Esophagus squamous epithelium (tissue), 5 donors: ENCODE measurements around the gene RPN2. TPM values are rescaled to one million over a fixed set of nuclear protein-coding genes. Genes with fewer than 3 reads are reported as not detected.

Experiments
- DNase-seq: peaks from one replicate; lab custom pipeline; 2025; lab: John Stamatoyannopoulos, UW
- H3K27ac ChIP-seq, 4 donors: fragments of 200-600 bp; sonication (generic); one replicate each; pipeline ENCODE4 v1.5.1; 2016 to 2019; ENCODE audit warnings: mild to moderate bottlenecking in 1 of 4
- H3K27me3 ChIP-seq, 4 donors: fragments of 200-600 bp; sonication (generic); 1 replicate in 3 of 4; 2 replicates in 1 of 4; pipeline versions ENCODE4 v1.5.1 to v1.6.0; 2017 to 2021; ENCODE audit warnings: antibody characterized with exemption in 1 of 4
- H3K36me3 ChIP-seq, 3 donors: fragments of 200-600 bp; sonication (generic); one replicate each; pipeline ENCODE4 v1.5.1; 2016 to 2019
- H3K4me1 ChIP-seq, 3 donors: fragments of 200-600 bp; sonication (generic); one replicate each; pipeline ENCODE4 v1.5.1; 2017 to 2019
- H3K4me3 ChIP-seq, 4 donors: fragments of 200-600 bp; sonication (generic); 1 replicate in 3 of 4; 2 replicates in 1 of 4; pipeline ENCODE4 v1.5.1; 2016 to 2019; ENCODE audit warnings: mild to moderate bottlenecking in 2 of 4, moderate library complexity in 1 of 4
- H3K9me3 ChIP-seq, 3 donors: fragments of 200-600 bp; sonication (generic); one replicate each; pipeline ENCODE4 v1.5.1; 2016 to 2019
- CTCF ChIP-seq, 6 experiments: fragments of 450-650 bp in 4 of 6; fragments of 200-600 bp in 2 of 6; sonication (generic) in 2 of 6; IDR thresholded peaks; one replicate each; pipeline ENCODE4 v1.5.1; 2016 to 2019; ENCODE audit warnings: antibody characterized with exemption in 6 of 6, mild to moderate bottlenecking in 4 of 6, moderate library complexity in 4 of 6
- POLR2A ChIP-seq, 4 donors: fragments of 450-650 bp; IDR thresholded peaks; one replicate each; pipeline ENCODE4 v1.6.1; 2017; ENCODE audit warnings: antibody characterized with exemption in 4 of 4, mild to moderate bottlenecking in 4 of 4, moderate library complexity in 3 of 4
- WGBS, 2 donors: methylation state at CpG; one replicate each; pipeline ENCODE4 v1.1.5; 2018; 5-methylcytosine and 5-hydroxymethylcytosine counted together
- intact Hi-C: fragments of 100-400 bp; cut with DNase I; formaldehyde crosslinking; loops from one replicate; pipeline ENCODE4 v1.15.0; 2022
- total RNA-seq, 4 donors: library from RNA; depleted of rRNA; stranded (reverse); fragments of >200 nt; gene quantifications; one replicate each; pipeline ENCODE4 v1.1.0, GENCODE V29; 2016
- donor health status: DM: yes; HTN: yes; CAD: no.

RPN2 gene
- total RNA-seq, 4 donors from 2014 or later, result 104 to 167 (median 137) TPM

GRCh38 chr20:37254114-37254878 lies 75.2 kb downstream of the RPN2 start:
- Histone ChIP-seq H3K4me1 (peaks cover 0 to 13% (median 3%) of the 10 kb centered on the region in 3 donors), H3K27me3 (peaks cover 0 to 27% (median 0%) of the 10 kb centered on the region in 4 donors), H3K4me3 (no peak overlapping the region), H3K36me3 (no peaks in the 10 kb centered on the region), H3K9me3 (peaks cover 0 to 5% (median 0%) of the 10 kb centered on the region in 3 donors), H3K27ac (no peak overlapping the region)
- 65 to 74% methylated on average over 6 to 7 of the region's 7 CpGs for WGBS, 2 donors
- no peak for DNase-seq
- TF ChIP-seq POLR2A (IDR thresholded peaks at IDR 0.05) (no peak), CTCF (IDR thresholded peaks at IDR 0.05) (no peak)
- intact Hi-C loops, result no loop called here

GRCh38 chr20:37256286-37256685 lies 77.2 kb downstream of the RPN2 start:
- no peak overlapping the region for H3K27ac ChIP-seq
- intact Hi-C loops, result no loop called here
- no peak overlapping the region for H3K4me3 ChIP-seq
- peaks cover 0 to 5% (median 0%) of the 10 kb centered on the region in 3 donors for H3K9me3 ChIP-seq
- WGBS, 2 donors, result 81 to 89% methylated on average over 6 to 9 of the region's 11 CpGs
- H3K4me1 ChIP-seq, result peaks cover 0 to 13% (median 3%) of the 10 kb centered on the region in 3 donors
- DNase-seq, result no peak
- TF ChIP-seq POLR2A (IDR thresholded peaks at IDR 0.05) (no peak), CTCF (IDR thresholded peaks at IDR 0.05) (no peak)
- peaks cover 0 to 33% (median 0%) of the 10 kb centered on the region in 4 donors for H3K27me3 ChIP-seq
- no peaks in the 10 kb centered on the region for H3K36me3 ChIP-seq

GRCh38 chr20:37257530-37257929 lies 78.4 kb downstream of the RPN2 start:
- no peak overlapping the region for H3K27ac ChIP-seq
- TF ChIP-seq CTCF (IDR thresholded peaks at IDR 0.05), result no peak
- no peak for TF ChIP-seq POLR2A (IDR thresholded peaks at IDR 0.05)
- H3K36me3 ChIP-seq, result no peaks in the 10 kb centered on the region
- H3K27me3 ChIP-seq, result peaks cover 0 to 33% (median 0%) of the 10 kb centered on the region in 4 donors
- H3K4me3 ChIP-seq, result no peak overlapping the region
- WGBS, 2 donors, result 53 to 69% methylated on average over 2 of the region's 2 CpGs
- DNase-seq, result no peak
- intact Hi-C loops, result no loop called here
- peaks cover 0 to 5% (median 0%) of the 10 kb centered on the region in 3 donors for H3K9me3 ChIP-seq
- H3K4me1 ChIP-seq, result peaks cover 0 to 13% (median 3%) of the 10 kb centered on the region in 3 donors

- WGBS, 2 donors, result 37 to 61% methylated on average over 6 to 8 of the region's 9 CpGs
- TF ChIP-seq POLR2A (IDR thresholded peaks at IDR 0.05) (no peak), CTCF (IDR thresholded peaks at IDR 0.05) (no peak)
- intact Hi-C loops, result no loop called here
- Histone ChIP-seq H3K27ac (no peak overlapping the region), H3K36me3 (no peaks in the 10 kb centered on the region), H3K4me1 (peaks cover 0 to 11% (median 3%) of the 10 kb centered on the region in 3 donors), H3K4me3 (no peak overlapping the region), H3K9me3 (peaks cover 0 to 5% (median 0%) of the 10 kb centered on the region in 3 donors), H3K27me3 (peaks cover 0 to 33% (median 0%) of the 10 kb centered on the region in 4 donors)
- DNase-seq, result no peak
Measured at GRCh38 chr20:37257988-37258387, 78.9 kb downstream of the RPN2 start.

- no peak for DNase-seq
- Histone ChIP-seq H3K9me3 (peaks cover 0 to 5% (median 0%) of the 10 kb centered on the region in 3 donors), H3K27ac (no peak overlapping the region), H3K36me3 (no peaks in the 10 kb centered on the region), H3K4me3 (no peak overlapping the region), H3K4me1 (peaks cover 0 to 9% (median 3%) of the 10 kb centered on the region in 3 donors), H3K27me3 (peaks cover 0 to 29% (median 0%) of the 10 kb centered on the region in 4 donors)
- 77 to 91% methylated on average over 11 of the region's 11 CpGs for WGBS, 2 donors
- intact Hi-C loops, result no loop called here
- TF ChIP-seq POLR2A (IDR thresholded peaks at IDR 0.05) (no peak), CTCF (IDR thresholded peaks at IDR 0.05) (no peak)
Measured at GRCh38 chr20:37259031-37259430, 79.9 kb downstream of the RPN2 start.
